ENCODE data around the gene FOXA2.
"Not testable (repeated sequence)": the region's sequence is repeated elsewhere in the genome, so short reads cannot be mapped to it uniquely, and the experiment has no call there.

The FOXA2 gene

DNA sequence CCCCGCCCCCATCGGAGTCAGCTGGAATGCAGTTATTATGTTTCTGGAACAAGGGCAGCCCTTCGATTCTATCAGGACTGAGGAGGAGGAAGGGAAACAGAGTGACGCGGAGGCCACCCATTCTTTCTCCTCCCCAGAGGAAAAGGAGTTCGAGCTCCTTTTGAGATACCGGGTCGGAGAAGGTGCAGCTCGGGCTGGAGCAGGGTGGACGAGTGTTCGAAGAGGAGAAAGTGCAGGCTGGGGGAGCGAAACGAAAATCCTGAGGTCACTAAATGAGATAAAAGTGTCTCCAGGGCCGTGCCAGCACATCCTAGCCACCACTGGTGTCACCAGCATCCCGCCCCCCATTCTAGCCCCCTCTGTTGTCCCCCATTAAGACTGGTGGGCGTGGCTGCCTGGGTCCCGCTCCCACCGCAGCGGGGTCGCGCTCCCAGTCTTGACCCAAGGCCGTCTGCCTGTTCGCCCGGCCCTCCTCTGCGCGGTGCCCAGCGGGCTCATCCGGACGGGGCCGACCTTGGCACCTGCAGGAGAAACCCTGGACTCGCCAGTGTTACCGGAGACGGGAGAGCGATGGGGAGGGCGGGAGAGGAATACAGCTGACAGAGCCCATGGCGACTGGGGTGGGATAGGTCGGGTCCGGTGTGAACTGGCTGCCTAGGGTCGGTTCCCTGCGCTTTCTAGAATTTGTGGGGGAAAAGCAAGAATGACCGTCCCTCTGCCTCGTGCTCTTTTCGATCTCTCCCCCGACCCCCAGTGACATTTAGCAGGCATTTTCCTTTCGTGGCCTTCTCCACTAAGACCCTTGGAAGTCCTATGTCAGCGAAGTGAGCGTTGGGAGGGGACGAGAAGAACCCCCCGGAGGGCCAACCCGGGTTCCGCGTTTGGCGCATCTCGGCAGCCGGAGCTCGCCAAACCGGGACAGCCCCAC is 16.2 kb downstream of the FOXA2 start:
- DNase-seq: no peak

- no peak for DNase-seq
Observed at GRCh38 chr20:22566876-22567658, 17.3 kb downstream of the FOXA2 start.

GRCh38 chr20:22563062-22563965 is 21.1 kb downstream of the FOXA2 start:
- DNase-seq: no peak

DNA sequence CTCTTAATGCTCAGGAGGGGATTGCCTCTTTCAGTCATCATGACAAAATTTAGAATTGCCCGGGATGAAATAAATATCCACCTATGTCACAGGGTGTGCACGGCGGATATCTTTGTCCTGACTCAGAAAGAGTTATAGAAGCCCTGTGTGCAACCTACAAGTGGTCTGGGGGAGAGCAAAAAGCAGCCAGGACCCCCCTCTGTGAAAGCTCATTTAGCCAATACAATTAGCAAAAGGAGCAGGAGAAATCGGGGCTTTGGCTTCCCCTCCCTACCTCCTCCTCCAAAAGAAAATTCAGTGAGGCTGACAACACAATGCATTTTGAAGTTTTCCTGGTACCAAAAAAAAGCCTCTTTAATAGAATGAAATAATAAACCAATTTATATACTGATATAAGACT is 21.8 kb downstream of the FOXA2 start:
- DNase-seq: no peak

GRCh38 chr20:22561965-22562577 is 22.3 kb downstream of the FOXA2 start:
- no peak for DNase-seq

GRCh38 chr20:22560817-22561216 is 23.6 kb downstream of the FOXA2 start:
- no peak for DNase-seq

- no peak for DNase-seq
Observed at GRCh38 chr20:22559711-22560318, 24.6 kb downstream of the FOXA2 start.

GRCh38 chr20:22557403-22558276 is 26.7 kb downstream of the FOXA2 start:
- DNase-seq: no peak

- DNase-seq: no peak
Observed at GRCh38 chr20:22556565-22557056, 27.8 kb downstream of the FOXA2 start.

DNA sequence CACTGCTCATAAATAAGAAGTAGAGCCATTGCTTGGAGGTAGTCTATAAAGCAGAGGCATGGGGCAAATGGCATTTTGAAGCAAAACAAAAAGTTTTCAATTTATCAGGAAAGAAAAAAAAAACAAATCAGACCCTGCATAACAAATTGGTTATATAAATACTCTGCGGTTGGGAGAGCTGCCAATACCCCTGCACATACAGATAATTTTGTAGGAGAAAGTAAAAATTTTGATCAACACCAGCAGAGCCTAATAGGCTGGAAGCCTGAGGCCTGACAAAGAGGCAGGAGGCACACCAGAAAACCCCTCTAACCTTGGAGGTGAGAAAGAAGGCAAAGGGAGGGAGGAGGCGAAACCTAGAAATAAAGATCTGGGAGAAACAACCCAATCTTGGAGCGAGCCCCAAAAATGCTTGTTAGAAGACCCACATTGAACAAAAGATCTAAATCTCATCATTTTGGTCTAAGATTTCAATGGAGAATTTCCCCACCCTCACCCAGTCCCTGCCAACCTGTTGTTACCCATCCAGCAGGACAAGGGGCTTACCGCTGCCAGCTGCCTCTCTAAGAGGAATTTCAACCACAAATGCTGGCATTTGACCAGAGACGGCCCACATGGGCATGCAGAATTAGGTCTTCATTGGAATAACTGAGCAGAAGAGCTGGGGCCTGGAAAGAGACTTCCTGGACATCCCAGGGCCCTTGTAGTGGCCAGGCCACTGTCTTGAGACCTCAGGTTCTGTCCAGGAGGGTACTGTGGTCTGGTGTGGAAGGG is 28.4 kb downstream of the FOXA2 start:
- DNase-seq: no peak

- DNase-seq: no peak
Observed at GRCh38 chr20:22554391-22554790, 30.0 kb downstream of the FOXA2 start.

GRCh38 chr20:22550514-22550913 is 33.9 kb downstream of the FOXA2 start:
- DNase-seq: not testable (repeated sequence)

- DNase-seq: no peak
Observed at GRCh38 chr20:22548040-22548439, 36.3 kb downstream of the FOXA2 start.

GRCh38 chr20:22546344-22546743 is 38.0 kb downstream of the FOXA2 start:
- no peak for DNase-seq

DNA sequence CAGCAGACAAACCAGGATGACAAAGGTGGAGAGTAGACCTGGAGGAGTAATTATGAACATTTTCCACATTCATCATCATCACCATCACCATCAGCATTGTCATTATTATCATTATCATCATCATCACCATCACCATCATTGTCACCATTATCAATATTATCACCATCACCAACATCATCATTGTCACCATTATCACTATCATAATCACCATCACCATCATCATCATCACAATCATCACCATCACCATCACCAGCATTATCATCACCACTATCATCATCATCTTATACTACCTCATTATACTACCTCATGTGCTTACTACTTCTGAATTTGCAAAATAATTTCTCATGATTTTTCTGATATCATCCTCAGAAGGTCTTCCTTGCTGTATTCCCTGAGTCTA is 39.3 kb downstream of the FOXA2 start:
- DNase-seq: no peak

GRCh38 chr20:22544462-22544861 is 39.9 kb downstream of the FOXA2 start:
- DNase-seq: no peak

GRCh38 chr20:22542427-22542826 is 41.9 kb downstream of the FOXA2 start:
- DNase-seq: no peak

- no peak for DNase-seq
Observed at GRCh38 chr20:22540832-22541231, 43.5 kb downstream of the FOXA2 start.

DNA sequence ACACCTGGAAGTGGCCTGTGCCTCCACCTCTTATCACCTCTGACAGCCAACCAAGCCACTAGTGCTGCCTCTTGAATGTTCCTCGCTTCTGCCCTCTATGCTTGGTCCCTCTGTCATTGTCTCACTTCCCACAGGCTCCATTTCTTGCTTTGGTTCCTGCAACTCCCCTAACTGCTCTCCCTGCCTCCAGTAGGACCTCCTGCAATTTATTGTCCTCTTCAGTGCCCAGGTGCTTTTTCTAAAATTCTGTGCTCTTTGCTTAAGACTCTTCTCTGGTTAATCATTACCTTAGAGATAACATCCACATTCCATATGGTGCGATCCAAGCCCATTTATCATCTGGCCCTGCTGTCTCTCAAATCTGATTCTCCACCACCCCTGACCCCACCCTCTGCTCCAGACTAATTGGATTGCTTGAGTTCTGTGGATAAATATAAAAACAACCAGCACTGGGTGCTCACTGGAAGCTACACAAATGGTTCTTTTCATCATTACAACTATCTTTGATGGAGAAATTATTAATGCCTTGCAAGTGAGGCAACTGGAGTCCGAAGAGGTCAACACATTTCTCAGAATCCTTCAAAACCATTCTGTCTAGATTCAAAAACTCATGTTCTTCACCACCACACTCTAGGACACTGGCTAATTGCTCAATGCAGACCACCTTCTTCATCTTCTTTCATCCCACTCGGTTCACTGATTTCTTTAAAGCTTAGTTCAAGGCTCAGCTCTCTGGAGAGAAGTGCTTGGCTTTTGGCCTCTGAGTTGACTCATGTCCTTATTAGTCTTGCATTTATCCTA is 47.2 kb downstream of the FOXA2 start:
- DNase-seq: no peak

Measured in DMS79 (cell line).